Neuronal stem cell (in vitro differentiated cells): Measurements from ENCODE around the gene HNRNPA1. TPM values are rescaled to one million over a fixed set of nuclear protein-coding genes. Genes with fewer than 3 reads are reported as not detected.
"Not testable (repeated sequence)": the region's sequence is repeated elsewhere in the genome, so short reads cannot be mapped to it uniquely, and the experiment has no call there.

Source experiments
- DNase-seq: peaks from one replicate; pipeline ENCODE4 v3.0.0-alpha.2; 2013; ENCODE audit warnings: low spot score
- H2AFZ ChIP-seq: one replicate; pipeline ENCODE4 v1.6.1; 2013; ENCODE audit warnings: mild to moderate bottlenecking, low read length, inconsistent platforms
- H2AK5ac ChIP-seq: 2 replicates; pipeline ENCODE4 v1.6.1; 2013; ENCODE audit warnings: low read depth, mild to moderate bottlenecking, inconsistent platforms, low read length, moderate library complexity, mixed read lengths
- H2BK120ac ChIP-seq: 2 replicates; pipeline ENCODE4 v1.6.1; 2013; ENCODE audit warnings: low read depth, mild to moderate bottlenecking, inconsistent platforms, low read length, moderate library complexity, mixed read lengths
- H2BK12ac ChIP-seq: one replicate; pipeline ENCODE4 v1.6.1; 2013; ENCODE audit warnings: low read length, inconsistent platforms
- H2BK15ac ChIP-seq: 2 replicates; pipeline ENCODE4 v1.6.1; 2013; ENCODE audit warnings: mild to moderate bottlenecking, low read length, inconsistent platforms, mixed read lengths
- H2BK5ac ChIP-seq: one replicate; pipeline ENCODE4 v1.6.1; 2013; ENCODE audit warnings: inconsistent platforms, mild to moderate bottlenecking, low read length, moderate library complexity
- H3K14ac ChIP-seq: one replicate; pipeline ENCODE4 v1.6.1; 2013; ENCODE audit warnings: low read length, inconsistent platforms
- H3K18ac ChIP-seq: 2 replicates; pipeline ENCODE4 v1.6.1; 2013; ENCODE audit warnings: low read length, inconsistent platforms
- H3K23ac ChIP-seq: 2 replicates; pipeline ENCODE4 v1.6.1; 2013; ENCODE audit warnings: low read depth, mild to moderate bottlenecking, mixed read lengths, low read length, inconsistent platforms; ENCODE audit not compliant: poor library complexity
- H3K27ac ChIP-seq: replicated peaks from 3 replicates; pipeline ENCODE4 v1.5.1; 2013; ENCODE audit warnings: low read length, inconsistent platforms
- H3K27me3 ChIP-seq, 3 experiments: 2 replicates each; pipeline ENCODE4 v1.6.1; 2013; ENCODE audit warnings: low read length in 3 of 3, mild to moderate bottlenecking in 2 of 3, inconsistent platforms in 1 of 3, low read depth in 1 of 3, mixed read lengths in 1 of 3, moderate library complexity in 1 of 3; ENCODE audit not compliant: control insufficient read depth in 3 of 3, insufficient read depth in 3 of 3
- H3K36me3 ChIP-seq, 2 donors: replicated peaks in 1 of 2; 2 replicates each; pipeline ENCODE4 v1.6.1; 2013; ENCODE audit warnings: low read length in 2 of 2; ENCODE audit not compliant: control insufficient read depth in 2 of 2, insufficient read depth in 2 of 2
- H3K4ac ChIP-seq: 2 replicates; pipeline ENCODE4 v1.6.1; 2013; ENCODE audit warnings: inconsistent platforms, mild to moderate bottlenecking, low read length, moderate library complexity
- H3K4me1 ChIP-seq, 2 donors: 1 replicate in 1 of 2; 2 replicates in 1 of 2; pipeline ENCODE4 v1.6.1; 2013; ENCODE audit warnings: low read length in 2 of 2, low read depth in 1 of 2; ENCODE audit not compliant: control insufficient read depth in 2 of 2, insufficient read depth in 1 of 2
- H3K4me2 ChIP-seq: one replicate; pipeline ENCODE4 v1.6.1; 2013; ENCODE audit warnings: mild to moderate bottlenecking, low read length, inconsistent platforms; ENCODE audit not compliant: insufficient read depth, poor library complexity, severe bottlenecking
- H3K4me3 ChIP-seq, 2 donors: 2 replicates each; pipeline ENCODE4 v1.5.1; 2013; ENCODE audit warnings: low read length in 2 of 2, mild to moderate bottlenecking in 2 of 2, inconsistent platforms in 1 of 2, moderate library complexity in 1 of 2
- H3K79me1 ChIP-seq: one replicate; pipeline ENCODE4 v1.6.1; 2013; ENCODE audit warnings: low read depth, mild to moderate bottlenecking, inconsistent platforms, low read length, moderate library complexity
- H3K9ac ChIP-seq: one replicate; pipeline ENCODE4 v1.6.1; 2013; ENCODE audit warnings: mild to moderate bottlenecking, low read depth, low read length, inconsistent platforms; ENCODE audit not compliant: poor library complexity
- H3K9me3 ChIP-seq, 2 donors: replicated peaks in 1 of 2; 2 replicates each; pipeline versions ENCODE3 to v1.6.1; 2013; ENCODE audit warnings: low read length in 2 of 2, mild to moderate bottlenecking in 2 of 2, inconsistent platforms in 1 of 2, low read depth in 1 of 2, mixed read lengths in 1 of 2, moderate library complexity in 1 of 2; ENCODE audit not compliant: control insufficient read depth in 2 of 2, insufficient read depth in 1 of 2
- H4K8ac ChIP-seq: one replicate; pipeline ENCODE4 v1.6.1; 2013; ENCODE audit warnings: low read depth, mild to moderate bottlenecking, inconsistent platforms, low read length, moderate library complexity
- H4K91ac ChIP-seq: one replicate; pipeline ENCODE4 v1.6.1; 2013; ENCODE audit warnings: low read length, low read depth, mild to moderate bottlenecking, inconsistent platforms; ENCODE audit not compliant: poor library complexity
- WGBS, 2 donors: extraction: QIAGEN DNeasy Blood & Tissue Kit; methylation state at CpG; one replicate each; pipeline ENCODE4 v1.1.7; 2013; ENCODE audit warnings: missing lambda C conversion rate in 2 of 2, mixed read lengths in 1 of 2; ENCODE audit not compliant: insufficient read length in 2 of 2, insufficient replicate concordance in 1 of 2; ENCODE audit errors: extremely low coverage in 2 of 2; 5-methylcytosine and 5-hydroxymethylcytosine counted together
- polyA plus RNA-seq, 2 experiments: library from polyadenylated mRNA; stranded (reverse); fragments of 200-250 nt; gene quantifications; one replicate each; pipeline ENCODE4 v1.2.3, GENCODE V29; 2013

Gene HNRNPA1
- polyA plus RNA-seq (2013, experiment 1 of 2): 3,971 TPM
- polyA plus RNA-seq (2013, experiment 2 of 2): 3,933 TPM

DNA sequence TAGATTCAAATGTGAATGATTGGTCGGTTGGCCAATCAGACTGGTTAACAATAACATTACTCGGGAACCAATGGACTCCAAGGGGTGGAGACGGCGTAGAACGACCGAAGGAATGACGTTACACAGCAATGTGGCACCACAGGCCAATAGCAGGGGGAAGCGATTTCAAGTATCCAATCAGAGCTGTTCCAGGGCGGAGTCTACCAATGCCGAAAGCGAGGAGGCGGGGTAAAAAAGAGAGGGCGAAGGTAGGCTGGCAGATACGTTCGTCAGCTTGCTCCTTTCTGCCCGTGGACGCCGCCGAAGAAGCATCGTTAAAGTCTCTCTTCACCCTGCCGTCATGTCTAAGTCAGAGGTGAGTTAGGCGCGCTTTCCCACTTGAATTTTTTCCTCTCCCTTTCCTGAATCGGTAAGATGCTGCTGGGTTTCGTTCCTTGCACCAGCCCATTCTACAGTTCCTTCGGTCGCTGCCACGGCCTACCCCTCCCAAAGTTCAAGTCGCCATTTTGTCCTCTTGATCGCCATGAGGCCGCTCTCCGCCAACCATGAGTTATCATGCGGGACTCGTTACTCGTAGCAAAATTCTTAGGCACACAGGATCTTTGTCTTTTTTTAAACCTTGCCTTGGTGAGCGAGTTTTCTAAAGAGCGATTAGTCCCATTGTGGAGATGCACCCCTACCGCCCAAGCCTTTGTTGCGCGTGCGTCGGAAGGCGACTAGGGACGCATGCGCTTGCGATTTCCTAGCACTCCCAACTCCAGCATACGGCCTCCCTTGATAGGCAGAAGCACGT, at the start of gene HNRNPA1:
Gene HNRNPA1, plus strand, starts transcription at position 259 of the 793 bp plus-strand sequence. Its CDS starts 82 bp downstream, at position 341.
- H3K9ac ChIP-seq: peak within 1 kb of the TSS; percentile 96
- peak within 1 kb of the TSS; percentile 97 for H3K27ac ChIP-seq
- no peaks in the 10 kb centered on the region for H3K79me1 ChIP-seq
- no peak within 1 kb of the TSS for H3K14ac ChIP-seq
- peak within 1 kb of the TSS; percentile 60 for H3K4ac ChIP-seq
- peak within 1 kb of the TSS; percentile 81 for H2AFZ ChIP-seq
- peak within 1 kb of the TSS; percentile 97 for H3K18ac ChIP-seq
- H3K23ac ChIP-seq: peak within 1 kb of the TSS; percentile 69
- peaks cover 9 to 28% of the 10 kb centered on the region in 2 donors for H3K4me1 ChIP-seq
- peak within 1 kb of the TSS; percentile 78 for H4K8ac ChIP-seq
- H3K27me3 ChIP-seq: no peaks in the 10 kb centered on the region
- H3K4me3 ChIP-seq: peak within 1 kb of the TSS; percentile 81 to 94
- no peak within 1 kb of the TSS for H2BK15ac ChIP-seq
- H2BK120ac ChIP-seq: no peak within 1 kb of the TSS
- peak; percentile 99 for DNase-seq
- H4K91ac ChIP-seq: peak within 1 kb of the TSS; percentile 58
- H2BK5ac ChIP-seq: no peak within 1 kb of the TSS
- peaks cover 27 to 75% of the 10 kb centered on the region in 2 donors for H3K36me3 ChIP-seq
- H3K4me2 ChIP-seq: peak within 1 kb of the TSS; percentile 50
- no peaks in the 10 kb centered on the region for H3K9me3 ChIP-seq
- H2BK12ac ChIP-seq: no peak within 1 kb of the TSS
- no peak within 1 kb of the TSS for H2AK5ac ChIP-seq
- no CpG with 5 or more reads among the region's 48 CpGs for WGBS, 2 donors

DNA sequence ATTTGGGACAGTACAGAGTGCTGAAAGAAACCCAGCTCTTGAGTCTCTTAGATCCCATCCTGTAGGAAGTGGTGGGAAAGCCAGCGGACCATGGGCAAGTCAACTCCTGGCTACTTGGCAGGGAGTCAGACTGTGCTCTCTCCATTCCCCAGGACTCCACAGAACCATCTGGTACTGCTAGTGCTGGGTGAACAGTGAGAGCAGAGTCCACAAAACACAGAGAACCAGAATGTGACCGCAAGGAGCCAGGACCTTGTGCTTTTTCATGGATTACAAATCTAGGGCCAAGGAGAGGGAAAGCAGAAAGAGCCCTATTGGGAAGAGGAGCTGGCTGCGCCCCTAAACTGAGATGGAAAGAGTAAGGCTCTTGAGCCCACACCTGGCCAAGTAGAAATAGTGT, 49.3 kb upstream of the HNRNPA1 start:
- H3K27ac ChIP-seq: not testable (repeated sequence)
- WGBS, 2 donors: no CpG with 5 or more reads among the region's 3 CpGs

DNA sequence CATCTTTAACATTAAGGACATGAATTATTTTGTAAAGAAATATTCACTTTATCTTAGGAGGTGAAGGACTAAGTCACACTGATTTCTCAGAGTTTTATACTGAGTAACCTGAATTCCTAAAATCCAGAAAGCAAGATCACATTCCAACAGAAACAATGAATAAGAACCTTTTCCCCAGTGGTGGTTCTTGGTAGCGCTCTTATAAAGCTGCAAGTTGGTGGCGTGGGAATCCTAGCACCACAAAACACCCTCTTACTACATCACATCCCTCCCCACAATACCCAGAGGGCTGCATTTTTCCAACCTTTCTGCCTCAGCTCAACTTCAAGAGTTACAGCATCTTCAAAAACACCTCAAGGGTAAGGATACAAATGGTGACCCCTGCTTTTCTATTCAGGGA, 47.7 kb upstream of the HNRNPA1 start:
- no peak overlapping the region for H3K14ac ChIP-seq
- no peak overlapping the region for H2BK5ac ChIP-seq
- peaks cover 7 to 10% of the 10 kb centered on the region in 2 donors for H3K4me1 ChIP-seq
- no peak overlapping the region for H3K4me2 ChIP-seq
- no peak overlapping the region for H2BK15ac ChIP-seq
- no peak overlapping the region for H3K27ac ChIP-seq
- no peak overlapping the region for H4K91ac ChIP-seq
- H3K9me3 ChIP-seq: no peaks in the 10 kb centered on the region
- peaks cover 7 to 52% of the 10 kb centered on the region in 2 donors for H3K36me3 ChIP-seq
- H3K18ac ChIP-seq: no peak overlapping the region
- no peak overlapping the region for H3K4me3 ChIP-seq
- H3K79me1 ChIP-seq: no peaks in the 10 kb centered on the region
- no peaks in the 10 kb centered on the region for H3K27me3 ChIP-seq
- no peak overlapping the region for H4K8ac ChIP-seq
- no CpG with 5 or more reads among the region's 2 CpGs for WGBS, 2 donors
- no peak overlapping the region for H2AFZ ChIP-seq
- H2BK12ac ChIP-seq: no peak overlapping the region
- no peak overlapping the region for H2BK120ac ChIP-seq
- no peak overlapping the region for H3K4ac ChIP-seq
- no peak overlapping the region for H3K23ac ChIP-seq
- no peak overlapping the region for H3K9ac ChIP-seq
- DNase-seq: no peak
- no peak overlapping the region for H2AK5ac ChIP-seq

More for the DNA sequence above, 49.3 kb upstream of the HNRNPA1 start:
- H3K4me1 ChIP-seq, H4K91ac ChIP-seq, H2BK12ac ChIP-seq, H3K23ac ChIP-seq, H2BK15ac ChIP-seq, H3K79me1 ChIP-seq, H4K8ac ChIP-seq, H2BK5ac ChIP-seq, H3K9ac ChIP-seq, H2BK120ac ChIP-seq, H3K4me2 ChIP-seq, H2AFZ ChIP-seq, H3K4me3 ChIP-seq, H3K14ac ChIP-seq, H3K18ac ChIP-seq, H3K4ac ChIP-seq, H3K9me3 ChIP-seq, H2AK5ac ChIP-seq, H3K27me3 ChIP-seq, DNase-seq: not testable (repeated sequence)
- peaks cover 5 to 37% of the 10 kb centered on the region in 2 donors for H3K36me3 ChIP-seq

DNA sequence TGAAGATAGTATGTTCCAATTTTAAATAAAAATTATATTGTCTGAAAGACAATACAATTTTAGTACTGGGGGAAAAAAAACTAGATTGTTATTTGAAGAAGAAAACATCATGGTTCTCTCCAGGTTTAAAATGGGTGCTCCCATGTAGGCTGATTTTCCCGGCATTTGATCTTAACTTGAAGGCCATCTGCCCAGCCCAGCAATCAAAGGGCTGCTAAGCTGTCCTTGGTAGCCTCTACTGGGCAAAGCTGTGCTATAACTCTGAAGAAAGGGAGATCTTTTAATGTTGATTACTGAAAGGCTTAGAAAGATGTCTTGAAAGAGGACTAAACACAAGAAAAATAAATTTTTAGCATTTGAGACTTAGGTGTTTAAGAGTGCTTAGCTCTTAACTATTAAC, 42.0 kb upstream of the HNRNPA1 start:
- Histone ChIP-seq H3K23ac (no peak overlapping the region), H2BK15ac (no peak overlapping the region), H3K27ac (no peak overlapping the region), H3K14ac (no peak overlapping the region), H3K4me2 (no peak overlapping the region), H2BK12ac (no peak overlapping the region), H3K9me3 (no peaks in the 10 kb centered on the region), H4K8ac (no peak overlapping the region), H3K4ac (no peak overlapping the region), H3K27me3 (no peaks in the 10 kb centered on the region), H2AK5ac (no peak overlapping the region), H2BK120ac (no peak overlapping the region), H3K4me1 (no peaks in the 10 kb centered on the region), H4K91ac (no peak overlapping the region), H3K36me3 (peaks cover 15 to 95% of the 10 kb centered on the region in 2 donors), H3K79me1 (no peaks in the 10 kb centered on the region), H2BK5ac (no peak overlapping the region), H2AFZ (no peak overlapping the region), H3K4me3 (no peak overlapping the region), H3K18ac (no peak overlapping the region), H3K9ac (no peak overlapping the region)
- no peak for DNase-seq
- WGBS, 2 donors: no CpG with 5 or more reads among the region's 1 CpG
